Caco-2 (cell line): Measurements from ENCODE around the gene MALAT1. TPM values are rescaled to one million over a fixed set of nuclear protein-coding genes. Genes with fewer than 3 reads are reported as not detected.
A peak's percentile ranks its signal among the peaks of the same experiment; 100 is the strongest.

Experiments used
- BruUV-seq: library from RNA; stranded (reverse); fragments of 400-500 nt; replicated peaks from 2 replicates; lab custom pipeline; 2021; lab: Mats Ljungman, UMichigan
- CTCF ChIA-PET: fragments of 300-600 bp; sonication (Branson Sonifier 250); formaldehyde crosslinking; loops from one replicate; lab custom pipeline; 2022; ENCODE audit warnings: antibody characterized with exemption; lab: Charles Lee
- POLR2A ChIA-PET: fragments of 300-600 bp; sonication (Branson Sonifier 250); formaldehyde crosslinking; loops from one replicate; lab custom pipeline; 2022; ENCODE audit warnings: antibody characterized with exemption; lab: Charles Lee
- DNase-seq, 2 experiments: peaks; one replicate each; pipeline versions ENCODE4 v3.0.0 to v3.0.0-alpha.2; 2020 to 2022
- H3K27me3 ChIP-seq: replicated peaks from 2 replicates; pipeline ENCODE4 v1.6.0; 2011; ENCODE audit warnings: low read length; ENCODE audit not compliant: control insufficient read depth, insufficient read depth
- H3K36me3 ChIP-seq: 2 replicates; pipeline ENCODE4 v1.5.1; 2011; ENCODE audit warnings: low read length; ENCODE audit not compliant: control insufficient read depth, insufficient read depth
- H3K4me1 ChIP-seq: fragments of 250-450 bp; sonication (Bioruptor Pico); 2 replicates; pipeline ENCODE4 v1.5.1; 2020; ENCODE audit warnings: mild to moderate bottlenecking
- H3K4me3 ChIP-seq: 2 replicates; pipeline ENCODE4 v1.5.1; 2011; ENCODE audit warnings: low read depth, mild to moderate bottlenecking, control low read depth, low read length
- H3K9me3 ChIP-seq: fragments of 250-450 bp; sonication (Bioruptor Pico); 2 replicates; pipeline ENCODE4 v1.5.1; 2020; ENCODE audit warnings: mild to moderate bottlenecking, moderate library complexity
- H3K27ac Mint-ChIP-seq: one replicate; pipeline ENCODE4 v1.8.0; 2022; ENCODE audit warnings: mixed read lengths; ENCODE audit not compliant: unreplicated experiment
- H3K27me3 Mint-ChIP-seq: one replicate; pipeline ENCODE4 v1.8.0; 2022; ENCODE audit warnings: mixed read lengths; ENCODE audit not compliant: insufficient read depth, unreplicated experiment
- H3K36me3 Mint-ChIP-seq: one replicate; pipeline ENCODE4 v1.8.0; 2022; ENCODE audit warnings: mild to moderate bottlenecking, mixed read lengths; ENCODE audit not compliant: insufficient read depth, unreplicated experiment
- H3K4me1 Mint-ChIP-seq: one replicate; pipeline ENCODE4 v1.8.0; 2022; ENCODE audit warnings: low read depth, mixed read lengths; ENCODE audit not compliant: unreplicated experiment
- H3K4me3 Mint-ChIP-seq: one replicate; pipeline ENCODE4 v1.8.0; 2022; ENCODE audit warnings: mild to moderate bottlenecking, moderate library complexity, mixed read lengths; ENCODE audit not compliant: unreplicated experiment
- H3K9me3 Mint-ChIP-seq: one replicate; pipeline ENCODE4 v1.8.0; 2022; ENCODE audit warnings: mixed read lengths; ENCODE audit not compliant: unreplicated experiment
- CTCF ChIP-seq, 2 experiments: fragments of 200-600 bp in 1 of 2; IDR thresholded peaks; 1 replicate in 1 of 2; 2 replicates in 1 of 2; pipeline versions ENCODE4 v1.5.1 to v1.8.0; 2011 to 2022; ENCODE audit warnings: antibody characterized with exemption in 1 of 2, control low read depth in 1 of 2, inconsistent platforms in 1 of 2, low read depth in 1 of 2, low read length in 1 of 2, mild to moderate bottlenecking in 1 of 2, moderate library complexity in 1 of 2; ENCODE audit not compliant: insufficient read depth in 1 of 2, severe bottlenecking in 1 of 2, unreplicated experiment in 1 of 2
- intact Hi-C: fragments of 100-400 bp; cut with micrococcal nuclease; formaldehyde crosslinking; loops from one replicate; pipeline ENCODE4 v1.10.0; 2022; ENCODE audit not compliant: unreplicated experiment
- total RNA-seq: library from RNA; stranded (reverse); gene quantifications from 2 replicates; pipeline ENCODE4 v1.2.3, GENCODE V29; 2022

The MALAT1 gene
- total RNA-seq, 1 experiment from 2014 or later, result 4,914 TPM

DNA sequence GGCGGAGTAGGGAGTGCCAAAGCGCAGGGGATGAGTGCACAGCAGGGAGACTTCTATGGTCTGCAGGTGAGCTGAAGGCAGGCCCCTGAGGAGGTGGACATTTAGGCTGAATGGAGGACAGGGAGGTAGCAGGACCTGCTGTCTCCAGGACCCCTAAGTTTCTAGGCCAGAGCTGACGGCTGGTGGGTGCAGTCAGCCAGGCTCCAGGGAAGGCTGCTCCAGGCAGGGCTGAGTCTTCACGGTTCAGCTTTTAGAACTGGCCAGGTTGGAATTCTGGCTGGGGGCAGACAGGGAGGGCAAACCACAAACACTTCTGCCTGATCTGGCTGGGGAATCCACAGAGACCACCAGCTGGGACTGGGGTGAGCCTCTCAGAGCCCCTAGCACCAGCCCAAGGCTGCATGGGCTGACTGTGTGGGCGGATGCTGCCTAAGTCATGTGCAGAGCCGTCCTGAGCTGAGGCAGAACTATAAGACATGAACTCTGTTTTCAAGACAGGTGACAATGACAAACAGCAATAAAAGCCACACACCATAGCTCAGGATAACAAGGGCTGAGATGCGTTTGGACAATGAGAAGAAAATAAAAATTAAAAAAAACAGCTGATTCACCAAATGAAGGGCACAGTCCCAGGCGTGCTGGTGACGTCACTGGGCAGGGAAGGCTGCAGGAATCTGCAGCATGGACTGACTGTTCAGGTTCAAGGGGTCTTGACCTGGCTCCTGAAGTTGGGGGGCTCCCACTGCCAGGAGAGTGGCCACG, 10.4 kb upstream of the MALAT1 start:
- peak overlapping the region; percentile 100 for H3K27ac Mint-ChIP-seq
- intact Hi-C loops, result loop anchor here (1.0 kb wide), 4 partner anchors 9 to 70 kb away; no protein-coding TSS in a partner anchor
- BruUV-seq, result TSS peak; percentile 54
- H3K27me3 Mint-ChIP-seq, result no peaks in the 10 kb centered on the region
- no peaks in the 10 kb centered on the region for H3K9me3 Mint-ChIP-seq
- Histone ChIP-seq H3K27me3 (no peaks in the 10 kb centered on the region), H3K4me1 (peaks cover 82% of the 10 kb centered on the region), H3K9me3 (no peaks in the 10 kb centered on the region), H3K4me3 (peak overlapping the region; percentile 5), H3K36me3 (no peaks in the 10 kb centered on the region)
- no peak for TF ChIP-seq CTCF (IDR thresholded peaks at IDR 0.05; ENCODE audit: insufficient read depth in 1 of 2, low read depth in 1 of 2, low read length in 1 of 2, severe bottlenecking in 1 of 2, unreplicated experiment in 1 of 2)
- DNase-seq, result peak in 1 of 2 experiments; percentile 72
- H3K4me3 Mint-ChIP-seq, result peak overlapping the region; percentile 74
- CTCF ChIA-PET, result interaction anchor here (0.5 to 5.9 kb wide), 13 partner anchors 10 to 599 kb away, joined by 3 to 71 read pairs (median 3); partner anchors contain the start of gene MALAT1
- POLR2A ChIA-PET, result interaction anchor here (0.6 to 8.1 kb wide), 9 partner anchors 11 to 354 kb away, joined by 3 to 377 read pairs (median 4); partner anchors contain the start of genes DPF2, MALAT1, NEAT1 and SCYL1
- H3K4me1 Mint-ChIP-seq, result peaks cover 66% of the 10 kb centered on the region
- peaks cover 43% of the 10 kb centered on the region for H3K36me3 Mint-ChIP-seq

- CTCF ChIA-PET, result interaction anchor here (0.5 to 5.9 kb wide), 13 partner anchors 9 to 600 kb away, joined by 3 to 71 read pairs (median 4); partner anchors contain the start of gene MALAT1
- no peaks in the 10 kb centered on the region for H3K36me3 ChIP-seq
- no peaks in the 10 kb centered on the region for H3K9me3 ChIP-seq
- Mint-ChIP-seq H3K4me1 (peaks cover 68% of the 10 kb centered on the region), H3K9me3 (no peaks in the 10 kb centered on the region), H3K27ac (peak overlapping the region; percentile 100), H3K4me3 (peak overlapping the region; percentile 74), H3K27me3 (no peaks in the 10 kb centered on the region), H3K36me3 (peaks cover 43% of the 10 kb centered on the region)
- intact Hi-C loops, result loop anchor here (1.0 kb wide), 4 partner anchors 8 to 71 kb away; no protein-coding TSS in a partner anchor
- BruUV-seq, result no TSS peak
- POLR2A ChIA-PET, result interaction anchor here (0.6 to 8.1 kb wide), 14 partner anchors 11 to 354 kb away, joined by 3 to 377 read pairs (median 4); partner anchors contain the start of genes DPF2, FAM89B, MALAT1 and NEAT1
- TF ChIP-seq CTCF (IDR thresholded peaks at IDR 0.05; ENCODE audit: insufficient read depth in 1 of 2, low read depth in 1 of 2, low read length in 1 of 2, severe bottlenecking in 1 of 2, unreplicated experiment in 1 of 2), result no peak
- DNase-seq, result peak; percentile 96 to 97
- H3K4me3 ChIP-seq, result peak overlapping the region; percentile 14
- H3K27me3 ChIP-seq, result no peaks in the 10 kb centered on the region
- peaks cover 89% of the 10 kb centered on the region for H3K4me1 ChIP-seq
These were observed 9.7 kb upstream of the MALAT1 start for GRCh38 chr11:65489035-65489705.
